SK-N-SH (cell line): ENCODE results near the gene ARPIN.

Experiments used
- FOSL2 ChIP-seq: IDR thresholded peaks from 2 replicates; pipeline ENCODE4 v1.4.0; 2012; ENCODE audit warnings: low read depth, mild to moderate bottlenecking, moderate library complexity, borderline replicate concordance
- TF ChIP-seq, protein P1 (sequence below): fragments of 200-600 bp; sonication (generic); IDR thresholded peaks from 2 replicates; pipeline ENCODE4 v1.6.1; 2017; ENCODE audit warnings: antibody characterized with exemption, mild to moderate bottlenecking, moderate library complexity
- TF ChIP-seq, protein P2 (sequence below): IDR thresholded peaks from 2 replicates; pipeline ENCODE4 v1.6.1; 2012; ENCODE audit warnings: mild to moderate bottlenecking, low read depth, low read length, moderate library complexity
- TF ChIP-seq, protein P3 (sequence below): fragments of 150-350 bp; IDR thresholded peaks from 2 replicates; pipeline ENCODE4 v1.6.1; 2017; ENCODE audit warnings: antibody characterized with exemption, low read length, low read depth, borderline replicate concordance

DNA sequence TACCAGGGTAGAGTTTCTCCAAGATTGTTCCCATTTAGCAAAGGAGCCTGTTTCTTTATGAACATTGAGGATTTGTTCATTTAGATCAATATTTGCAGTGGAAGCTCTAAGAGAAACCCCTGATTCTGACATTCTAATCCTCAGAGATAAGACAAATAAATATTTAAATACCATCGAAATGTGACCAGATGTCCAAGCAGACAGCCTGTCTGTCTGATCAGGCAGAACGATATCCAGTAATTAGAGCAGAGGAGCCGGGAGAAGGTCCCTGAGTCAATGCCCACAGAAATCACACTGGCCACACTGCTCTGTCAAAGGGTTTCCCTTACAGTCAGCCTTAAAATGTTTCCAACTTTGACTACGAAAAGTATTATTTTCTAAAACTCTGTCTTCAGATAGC, 15.7 kb upstream of the ARPIN start:
- TF ChIP-seq, protein P1, sequence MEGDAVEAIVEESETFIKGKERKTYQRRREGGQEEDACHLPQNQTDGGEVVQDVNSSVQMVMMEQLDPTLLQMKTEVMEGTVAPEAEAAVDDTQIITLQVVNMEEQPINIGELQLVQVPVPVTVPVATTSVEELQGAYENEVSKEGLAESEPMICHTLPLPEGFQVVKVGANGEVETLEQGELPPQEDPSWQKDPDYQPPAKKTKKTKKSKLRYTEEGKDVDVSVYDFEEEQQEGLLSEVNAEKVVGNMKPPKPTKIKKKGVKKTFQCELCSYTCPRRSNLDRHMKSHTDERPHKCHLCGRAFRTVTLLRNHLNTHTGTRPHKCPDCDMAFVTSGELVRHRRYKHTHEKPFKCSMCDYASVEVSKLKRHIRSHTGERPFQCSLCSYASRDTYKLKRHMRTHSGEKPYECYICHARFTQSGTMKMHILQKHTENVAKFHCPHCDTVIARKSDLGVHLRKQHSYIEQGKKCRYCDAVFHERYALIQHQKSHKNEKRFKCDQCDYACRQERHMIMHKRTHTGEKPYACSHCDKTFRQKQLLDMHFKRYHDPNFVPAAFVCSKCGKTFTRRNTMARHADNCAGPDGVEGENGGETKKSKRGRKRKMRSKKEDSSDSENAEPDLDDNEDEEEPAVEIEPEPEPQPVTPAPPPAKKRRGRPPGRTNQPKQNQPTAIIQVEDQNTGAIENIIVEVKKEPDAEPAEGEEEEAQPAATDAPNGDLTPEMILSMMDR, result no peak
- TF ChIP-seq, protein P2, sequence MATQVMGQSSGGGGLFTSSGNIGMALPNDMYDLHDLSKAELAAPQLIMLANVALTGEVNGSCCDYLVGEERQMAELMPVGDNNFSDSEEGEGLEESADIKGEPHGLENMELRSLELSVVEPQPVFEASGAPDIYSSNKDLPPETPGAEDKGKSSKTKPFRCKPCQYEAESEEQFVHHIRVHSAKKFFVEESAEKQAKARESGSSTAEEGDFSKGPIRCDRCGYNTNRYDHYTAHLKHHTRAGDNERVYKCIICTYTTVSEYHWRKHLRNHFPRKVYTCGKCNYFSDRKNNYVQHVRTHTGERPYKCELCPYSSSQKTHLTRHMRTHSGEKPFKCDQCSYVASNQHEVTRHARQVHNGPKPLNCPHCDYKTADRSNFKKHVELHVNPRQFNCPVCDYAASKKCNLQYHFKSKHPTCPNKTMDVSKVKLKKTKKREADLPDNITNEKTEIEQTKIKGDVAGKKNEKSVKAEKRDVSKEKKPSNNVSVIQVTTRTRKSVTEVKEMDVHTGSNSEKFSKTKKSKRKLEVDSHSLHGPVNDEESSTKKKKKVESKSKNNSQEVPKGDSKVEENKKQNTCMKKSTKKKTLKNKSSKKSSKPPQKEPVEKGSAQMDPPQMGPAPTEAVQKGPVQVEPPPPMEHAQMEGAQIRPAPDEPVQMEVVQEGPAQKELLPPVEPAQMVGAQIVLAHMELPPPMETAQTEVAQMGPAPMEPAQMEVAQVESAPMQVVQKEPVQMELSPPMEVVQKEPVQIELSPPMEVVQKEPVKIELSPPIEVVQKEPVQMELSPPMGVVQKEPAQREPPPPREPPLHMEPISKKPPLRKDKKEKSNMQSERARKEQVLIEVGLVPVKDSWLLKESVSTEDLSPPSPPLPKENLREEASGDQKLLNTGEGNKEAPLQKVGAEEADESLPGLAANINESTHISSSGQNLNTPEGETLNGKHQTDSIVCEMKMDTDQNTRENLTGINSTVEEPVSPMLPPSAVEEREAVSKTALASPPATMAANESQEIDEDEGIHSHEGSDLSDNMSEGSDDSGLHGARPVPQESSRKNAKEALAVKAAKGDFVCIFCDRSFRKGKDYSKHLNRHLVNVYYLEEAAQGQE, result no peak
- TF ChIP-seq FOSL2, result no peak
- TF ChIP-seq, protein P3, sequence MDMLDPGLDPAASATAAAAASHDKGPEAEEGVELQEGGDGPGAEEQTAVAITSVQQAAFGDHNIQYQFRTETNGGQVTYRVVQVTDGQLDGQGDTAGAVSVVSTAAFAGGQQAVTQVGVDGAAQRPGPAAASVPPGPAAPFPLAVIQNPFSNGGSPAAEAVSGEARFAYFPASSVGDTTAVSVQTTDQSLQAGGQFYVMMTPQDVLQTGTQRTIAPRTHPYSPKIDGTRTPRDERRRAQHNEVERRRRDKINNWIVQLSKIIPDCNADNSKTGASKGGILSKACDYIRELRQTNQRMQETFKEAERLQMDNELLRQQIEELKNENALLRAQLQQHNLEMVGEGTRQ, result no peak
